NOMO-1 treated with dmso at 0.1 percent for 144 hours (cell line): ENCODE measurements around the gene CC2D1B.

ENCODE experiments used
- DNase-seq: peaks from one replicate; lab custom pipeline; 2025; ENCODE audit not compliant: unreplicated experiment; lab: John Stamatoyannopoulos, UW

The CC2D1B gene

DNA sequence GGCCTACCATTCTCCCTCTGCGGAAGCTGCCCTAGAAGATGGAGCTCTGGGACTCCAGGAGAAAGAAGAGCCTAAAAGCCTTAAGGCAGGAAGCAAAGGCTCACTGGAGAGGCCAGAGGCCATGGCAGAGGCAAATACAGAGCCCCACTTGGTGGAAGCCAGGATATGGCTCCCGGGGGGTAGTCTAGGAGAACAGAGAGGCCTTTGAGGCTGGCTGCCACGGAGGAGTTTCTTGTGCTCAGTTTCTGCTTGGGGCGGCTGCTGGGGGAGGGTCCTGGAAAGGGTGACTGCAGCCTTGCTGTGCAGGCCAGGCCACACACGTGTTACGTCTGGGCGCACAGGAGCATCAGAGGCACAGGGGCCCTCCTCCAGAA is 5.4 kb downstream of the CC2D1B start:
- DNase-seq: no peak

- DNase-seq: no peak
Measured at GRCh38 chr1:52359676-52360594, 6.1 kb downstream of the CC2D1B start.

GRCh38 chr1:52358851-52359497 is 7.0 kb downstream of the CC2D1B start:
- DNase-seq: no peak

GRCh38 chr1:52357397-52357796 is 8.6 kb downstream of the CC2D1B start:
- DNase-seq: no peak

- DNase-seq: no peak
Measured at GRCh38 chr1:52356818-52357355, 9.1 kb downstream of the CC2D1B start.

DNA sequence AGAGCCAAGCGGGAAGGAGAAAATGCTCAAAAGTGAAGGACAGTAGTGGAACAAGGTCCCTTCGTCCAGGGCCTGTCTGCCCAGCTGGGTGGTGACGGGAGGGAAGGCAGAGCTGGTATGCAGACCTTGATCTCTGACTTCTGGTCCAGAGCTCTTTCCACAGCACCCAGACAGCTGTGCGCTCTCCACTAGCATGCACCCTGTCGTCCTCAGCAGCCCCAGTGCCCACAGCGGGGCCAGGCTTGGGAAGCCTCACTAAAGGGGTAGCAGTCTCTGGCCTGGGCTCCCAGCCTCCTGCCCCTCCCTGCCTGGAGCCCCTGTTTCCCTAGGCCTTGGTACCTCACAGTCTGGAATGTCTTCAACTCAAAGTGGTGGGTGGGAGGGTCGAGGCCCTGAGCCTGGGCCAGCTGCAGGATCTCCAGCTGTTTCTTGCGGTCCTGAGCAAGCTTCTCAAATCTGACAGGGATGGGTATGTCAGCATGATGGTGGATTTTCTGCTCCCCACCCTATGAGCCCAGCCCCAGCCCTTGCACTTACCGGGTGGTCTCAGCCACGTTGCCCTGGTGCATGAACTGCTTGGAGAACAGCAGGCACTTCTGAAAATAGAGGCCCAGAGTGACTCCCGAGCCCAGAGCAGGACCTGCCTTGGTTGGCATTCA is 10.0 kb downstream of the CC2D1B start:
- no peak for DNase-seq

DNA sequence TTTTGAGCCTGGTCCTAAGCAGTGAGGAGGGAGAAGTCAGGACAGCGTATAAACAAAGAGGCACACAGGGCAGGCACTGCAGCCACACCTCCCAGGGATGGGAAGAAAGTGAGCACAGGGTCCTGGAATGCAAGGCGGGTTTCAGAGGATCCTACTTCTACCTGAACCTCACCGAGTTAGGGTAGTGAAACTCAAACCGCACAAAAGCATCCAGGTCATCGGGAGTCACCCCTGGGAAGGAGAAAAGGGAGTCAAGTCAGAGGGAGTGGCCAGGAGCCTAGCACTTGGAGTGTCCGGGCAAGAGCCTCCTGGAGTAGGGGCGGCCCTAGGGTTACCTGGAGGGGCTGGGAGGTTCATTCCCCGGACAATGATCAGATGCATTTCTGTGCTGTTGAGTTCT is 10.6 kb downstream of the CC2D1B start:
- no peak for DNase-seq

DNA sequence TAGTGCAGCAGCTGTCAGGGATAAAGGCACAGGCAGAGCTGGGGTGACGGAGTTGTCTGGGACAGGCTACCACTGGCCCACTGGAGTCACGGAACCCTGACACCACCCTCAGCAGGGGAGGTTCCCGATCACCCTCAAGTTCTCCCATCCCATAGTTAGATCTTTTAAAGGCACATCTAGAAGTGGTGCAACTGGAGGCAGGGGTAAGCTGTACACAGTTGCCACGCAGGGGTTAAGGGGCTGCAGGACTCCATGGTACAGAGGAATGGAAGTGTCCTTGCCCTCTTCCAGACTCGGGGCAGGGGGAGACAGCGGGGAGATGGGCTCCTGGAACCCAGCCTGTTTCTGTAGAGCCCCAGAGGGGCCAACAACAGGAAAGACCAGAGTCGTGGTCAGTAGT is 13.3 kb downstream of the CC2D1B start:
- DNase-seq: no peak

- no peak for DNase-seq
Measured at GRCh38 chr1:52348704-52349300, 17.2 kb downstream of the CC2D1B start.

- no peak for DNase-seq
Measured at GRCh38 chr1:52346653-52347052, 19.4 kb downstream of the CC2D1B start.

DNA sequence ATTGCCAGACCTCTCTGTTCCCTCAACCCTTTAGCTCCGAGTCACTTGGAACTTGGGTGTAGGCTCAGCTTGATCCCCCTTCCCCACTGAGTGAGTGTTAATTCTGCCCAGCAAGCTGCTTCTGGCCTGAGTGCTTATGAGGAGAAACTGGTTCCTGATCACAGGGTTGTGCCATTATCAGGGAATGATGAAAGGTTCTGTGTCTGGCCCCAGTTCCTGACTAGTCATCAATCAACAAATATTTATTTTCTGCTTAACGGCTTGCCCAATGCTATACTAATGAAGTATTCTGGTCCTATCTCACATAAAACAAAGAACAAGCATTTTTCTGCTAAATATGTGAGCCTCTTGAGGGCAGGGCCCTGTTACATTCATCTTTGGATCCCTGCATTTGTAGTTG is 20.8 kb downstream of the CC2D1B start:
- DNase-seq: no peak

DNA sequence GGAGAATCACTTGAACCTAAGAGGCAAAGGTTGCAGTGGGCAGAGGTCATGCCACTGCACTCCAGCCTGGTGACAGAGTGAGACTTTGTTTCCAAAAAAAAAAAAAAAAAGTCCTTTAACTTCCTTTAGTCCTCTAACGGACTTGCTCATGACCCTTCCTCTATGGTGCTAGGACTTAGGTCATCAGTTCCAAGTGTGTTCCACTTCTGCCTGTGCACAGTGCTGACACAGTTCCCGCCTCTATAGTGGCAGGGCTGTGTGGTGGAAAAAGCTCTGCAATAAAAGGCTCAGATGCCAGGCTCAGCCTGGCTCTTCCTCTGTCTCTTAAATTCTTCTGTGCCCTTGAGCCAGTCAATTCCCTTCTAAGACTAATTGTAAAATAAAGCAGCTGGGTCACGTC is 22.0 kb downstream of the CC2D1B start:
- no peak for DNase-seq

DNA sequence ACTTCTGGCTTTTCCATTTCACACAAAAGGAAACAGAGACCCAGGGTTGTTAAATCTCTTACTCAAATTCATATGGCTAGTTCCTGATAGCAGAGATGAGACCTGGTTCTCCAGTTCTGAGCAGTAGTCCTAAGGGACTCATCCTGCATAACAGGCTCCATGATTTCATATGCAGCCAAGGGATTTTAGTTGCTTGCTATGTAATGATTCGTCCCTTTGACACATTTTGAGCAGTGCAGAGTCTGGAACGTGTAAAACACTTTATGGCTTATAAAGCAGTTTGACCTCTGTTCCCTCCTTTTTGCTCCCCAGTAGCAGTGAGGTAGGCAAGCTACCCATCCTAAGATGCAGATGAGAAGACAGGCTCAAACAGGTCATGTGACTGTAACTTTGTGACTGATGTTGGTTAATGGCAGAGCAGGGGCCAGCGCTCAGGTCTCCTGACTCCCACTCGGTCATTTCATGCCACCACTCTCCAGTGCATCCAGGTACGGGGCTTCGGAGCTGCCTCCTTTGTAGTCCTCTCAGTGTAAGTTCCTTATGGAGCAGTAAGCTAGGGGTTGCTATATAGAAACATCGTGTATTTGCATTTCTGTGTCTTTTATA is 24.2 kb downstream of the CC2D1B start:
- DNase-seq: no peak

DNA sequence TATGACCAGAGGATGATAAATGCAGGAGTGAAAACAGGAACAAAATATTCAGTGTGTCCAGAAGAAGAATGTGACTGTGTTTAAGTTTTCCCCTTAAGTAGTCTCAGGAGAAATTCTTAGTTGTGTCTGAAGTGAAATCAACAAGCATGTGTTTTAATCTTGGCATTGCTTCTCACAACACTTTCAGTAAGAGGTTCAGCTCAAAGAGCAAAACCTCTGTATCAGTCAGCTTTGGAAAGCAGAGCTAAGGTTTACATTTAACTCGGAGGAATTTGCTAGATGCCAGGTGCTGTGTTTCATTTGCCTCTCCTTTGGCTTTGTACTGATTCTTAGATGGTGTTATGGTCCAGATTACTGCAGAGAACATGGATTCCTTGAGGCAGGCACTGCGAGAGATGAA is 28.6 kb downstream of the CC2D1B start:
- DNase-seq: no peak

DNA sequence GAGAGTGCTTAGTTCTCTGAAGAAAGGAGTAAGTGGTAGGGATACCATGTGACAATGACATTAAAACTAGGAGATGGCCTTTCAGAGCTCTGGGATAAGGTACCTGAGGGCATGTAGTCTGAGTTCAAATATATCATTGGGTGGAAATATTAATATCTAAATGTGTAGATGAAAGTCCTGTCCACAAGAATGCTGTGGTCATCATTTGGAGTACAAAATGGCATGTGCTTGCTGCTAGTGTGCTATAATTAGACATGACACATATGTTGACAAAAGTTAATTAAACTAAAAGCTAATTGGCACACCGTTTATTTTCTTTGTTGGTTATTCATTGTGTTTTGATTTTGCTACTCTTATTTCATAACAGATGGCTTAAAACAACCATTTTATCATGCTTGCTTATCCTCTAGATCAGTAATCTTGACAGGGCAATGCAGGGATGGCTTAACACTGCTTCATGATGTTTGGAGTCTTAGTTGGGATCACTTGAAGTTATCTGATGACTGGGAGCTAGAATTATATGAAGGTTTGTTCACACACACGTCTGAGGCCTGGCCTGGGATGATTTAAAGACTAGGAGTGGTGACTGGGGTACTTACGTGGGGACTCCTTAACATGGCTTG is 31.0 kb downstream of the CC2D1B start:
- DNase-seq: no peak

DNA sequence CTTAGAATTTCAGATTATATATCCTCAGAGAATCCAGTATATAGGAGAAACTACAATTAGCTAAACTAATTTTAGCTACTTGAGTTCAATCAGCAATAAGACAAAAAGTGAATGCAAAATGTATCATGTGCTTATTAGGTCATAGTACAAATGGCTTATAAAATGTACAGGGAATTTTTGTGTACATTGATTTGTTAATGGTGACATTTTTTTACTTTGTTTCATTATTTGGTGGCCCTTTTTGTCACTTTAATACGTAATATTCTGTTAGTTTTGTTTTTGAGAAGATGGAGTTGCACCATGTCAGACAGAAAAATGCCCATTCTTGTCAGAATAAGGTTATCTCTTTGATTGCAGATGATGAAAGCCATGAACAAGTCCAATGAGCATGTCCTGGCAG is 33.6 kb downstream of the CC2D1B start:
- DNase-seq: no peak

GRCh38 chr1:52328615-52329014 is 37.4 kb downstream of the CC2D1B start:
- DNase-seq: no peak

- no peak for DNase-seq
Measured at GRCh38 chr1:52325786-52326185, 40.2 kb downstream of the CC2D1B start.

DNA sequence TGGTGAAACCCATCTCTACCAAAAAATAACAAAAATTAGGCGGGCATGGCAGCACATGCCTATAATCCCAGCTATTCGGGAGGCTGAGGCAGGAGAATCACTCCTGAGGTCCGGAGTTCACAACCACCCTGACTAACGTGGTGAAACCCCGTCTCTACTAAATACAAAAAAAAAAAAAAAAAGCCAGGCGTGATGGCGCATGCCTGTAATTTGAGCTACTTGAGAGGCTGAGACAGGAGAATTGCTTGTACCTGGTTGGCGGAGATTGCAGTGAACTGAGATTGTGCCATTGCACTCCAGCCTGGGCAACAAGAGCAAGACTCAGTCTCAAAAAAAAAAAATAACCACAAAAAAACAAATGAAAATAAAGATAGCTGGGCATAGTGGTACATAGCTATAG is 42.3 kb downstream of the CC2D1B start:
- DNase-seq: no peak

DNA sequence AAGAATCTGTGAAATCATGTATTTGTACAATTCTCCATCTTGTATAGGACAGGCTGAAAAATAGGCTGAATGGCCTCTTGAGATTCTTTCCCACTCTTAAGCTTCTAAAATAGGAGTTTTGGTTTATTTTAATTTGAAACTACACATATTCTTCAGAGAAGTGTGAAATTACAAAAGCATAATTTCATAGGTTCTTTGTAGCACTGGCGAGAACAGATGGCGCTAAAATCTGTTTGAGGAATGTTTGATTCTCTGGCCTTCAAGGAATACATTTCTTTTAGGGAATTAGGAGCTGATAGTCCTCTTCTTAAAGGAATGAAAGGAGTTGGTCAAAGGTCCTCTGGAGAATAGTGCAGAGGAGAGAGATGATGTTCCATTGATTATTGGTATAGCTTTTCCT is 44.9 kb downstream of the CC2D1B start:
- DNase-seq: no peak
